NCI-H1694 (cell line): ENCODE results near the gene HOXA5.

Experiments
- DNase-seq: peaks from one replicate; lab custom pipeline; 2025; lab: John Stamatoyannopoulos, UW

The HOXA5 gene

GRCh38 chr7:27133409-27134231 lies 9.9 kb downstream of the HOXA5 start:
- DNase-seq, result no peak

DNA sequence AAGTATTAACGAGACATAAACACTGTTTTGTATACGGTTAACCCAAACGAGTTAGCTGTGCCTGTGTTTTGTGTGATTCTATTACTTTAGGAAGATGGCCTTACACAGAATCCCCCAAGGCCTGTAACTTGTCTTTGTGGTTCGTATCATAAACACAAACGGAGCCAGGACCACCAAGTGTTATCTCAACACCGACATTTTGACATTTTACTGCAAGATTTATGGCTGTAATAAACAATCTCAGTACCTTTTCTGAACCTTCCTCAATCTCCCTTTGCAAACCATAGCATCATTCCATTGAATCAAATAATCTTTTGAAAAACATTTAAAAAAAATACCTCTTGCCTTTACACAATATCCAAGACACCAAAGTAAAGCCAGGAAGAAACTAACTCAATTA lies 10.5 kb downstream of the HOXA5 start:
- DNase-seq, result no peak

DNA sequence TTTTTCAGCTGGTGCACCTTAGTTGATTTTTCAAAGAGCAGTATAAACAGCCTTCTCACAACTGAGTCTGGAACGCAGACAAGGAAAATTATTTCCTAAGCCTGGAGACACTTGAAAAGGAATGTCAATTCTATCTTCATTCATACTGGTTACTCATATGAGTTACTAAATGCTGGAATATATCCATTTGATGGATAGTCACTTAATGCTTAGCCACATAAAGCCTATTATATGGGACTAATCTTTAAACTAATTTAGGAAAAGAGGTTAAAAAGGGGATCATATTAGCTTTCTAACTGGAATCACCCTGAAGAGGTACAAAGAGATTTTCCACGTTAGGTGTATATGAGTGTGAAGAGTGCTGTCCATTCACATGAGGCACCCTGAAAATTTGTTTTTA lies 11.3 kb downstream of the HOXA5 start:
- no peak for DNase-seq

DNA sequence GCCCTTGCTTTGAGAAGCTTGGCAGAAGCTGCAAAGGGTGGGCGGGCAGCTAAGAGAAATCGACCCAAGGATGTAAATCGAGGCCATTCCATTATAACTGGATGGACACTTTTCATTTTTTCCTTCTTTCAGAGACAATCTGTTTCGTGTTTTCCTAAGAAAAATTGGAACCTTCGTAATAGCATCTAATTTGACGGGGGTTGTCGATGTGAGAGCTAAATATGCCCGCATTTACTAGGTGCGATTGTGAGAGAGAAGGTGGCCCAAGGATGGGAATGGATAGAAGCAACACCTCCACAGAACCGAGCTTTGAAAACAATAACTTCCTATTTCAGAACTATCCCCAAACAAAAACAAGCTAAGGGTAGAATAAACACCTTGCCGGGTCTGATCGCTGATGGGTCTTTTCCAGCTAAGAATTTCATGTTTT lies 12.1 kb downstream of the HOXA5 start:
- DNase-seq, result no peak

GRCh38 chr7:27130540-27131389 lies 12.7 kb downstream of the HOXA5 start, which contains the start of gene HOXA4:
TSS of gene HOXA4 (minus strand) at chr7:27130757. CDS start at chr7:27130733, 24 bp downstream.
- DNase-seq, result no peak

DNA sequence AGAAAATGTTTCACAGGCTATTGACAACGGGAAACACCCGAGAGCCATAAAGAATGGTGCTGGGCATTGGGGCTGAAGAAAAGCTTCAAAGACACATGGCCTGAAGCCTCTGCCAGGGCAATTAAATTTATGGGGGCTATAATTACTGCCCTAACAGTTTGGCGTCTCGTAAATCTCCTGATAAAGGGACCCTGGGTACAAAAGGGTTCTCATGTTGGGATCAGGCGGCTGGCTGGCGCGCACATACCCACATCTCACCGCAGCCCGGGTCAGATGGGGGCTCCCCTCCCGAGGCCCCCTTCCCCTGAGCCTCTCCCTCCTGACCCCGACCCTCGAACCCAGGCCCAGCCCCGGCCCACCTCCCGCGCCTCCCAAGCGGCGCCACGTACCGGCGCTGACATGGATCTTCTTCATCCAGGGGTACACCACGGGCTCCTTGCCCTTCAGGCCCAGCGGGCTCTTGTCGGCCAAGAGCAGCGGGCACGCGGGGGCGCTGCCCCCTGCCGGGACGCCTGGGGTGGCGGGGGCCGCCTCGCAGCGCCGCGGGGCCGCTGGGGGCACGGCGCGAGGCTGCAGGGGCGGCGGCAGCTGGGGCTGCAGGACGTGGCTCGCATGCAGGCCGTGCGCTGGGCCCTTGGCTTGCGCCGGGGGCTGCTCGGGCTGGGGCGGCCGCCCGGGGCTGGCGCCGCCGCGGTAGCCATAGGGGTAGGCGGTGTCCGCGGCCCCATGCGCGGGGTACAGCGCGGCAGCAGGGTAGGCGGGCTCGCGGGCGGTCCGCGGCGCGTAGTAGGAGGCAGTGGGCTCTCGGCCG lies 13.5 kb downstream of the HOXA5 start:
- DNase-seq, result no peak

- no peak for DNase-seq
Observed at GRCh38 chr7:27128776-27129728, 14.4 kb downstream of the HOXA5 start.

- no peak for DNase-seq
Observed at GRCh38 chr7:27128034-27128433, 15.4 kb downstream of the HOXA5 start.

GRCh38 chr7:27126596-27127327 lies 16.7 kb downstream of the HOXA5 start:
- DNase-seq, result no peak

GRCh38 chr7:27125986-27126394 lies 17.5 kb downstream of the HOXA5 start:
- DNase-seq, result no peak

- no peak for DNase-seq
Observed at GRCh38 chr7:27124902-27125689, 18.4 kb downstream of the HOXA5 start.

DNA sequence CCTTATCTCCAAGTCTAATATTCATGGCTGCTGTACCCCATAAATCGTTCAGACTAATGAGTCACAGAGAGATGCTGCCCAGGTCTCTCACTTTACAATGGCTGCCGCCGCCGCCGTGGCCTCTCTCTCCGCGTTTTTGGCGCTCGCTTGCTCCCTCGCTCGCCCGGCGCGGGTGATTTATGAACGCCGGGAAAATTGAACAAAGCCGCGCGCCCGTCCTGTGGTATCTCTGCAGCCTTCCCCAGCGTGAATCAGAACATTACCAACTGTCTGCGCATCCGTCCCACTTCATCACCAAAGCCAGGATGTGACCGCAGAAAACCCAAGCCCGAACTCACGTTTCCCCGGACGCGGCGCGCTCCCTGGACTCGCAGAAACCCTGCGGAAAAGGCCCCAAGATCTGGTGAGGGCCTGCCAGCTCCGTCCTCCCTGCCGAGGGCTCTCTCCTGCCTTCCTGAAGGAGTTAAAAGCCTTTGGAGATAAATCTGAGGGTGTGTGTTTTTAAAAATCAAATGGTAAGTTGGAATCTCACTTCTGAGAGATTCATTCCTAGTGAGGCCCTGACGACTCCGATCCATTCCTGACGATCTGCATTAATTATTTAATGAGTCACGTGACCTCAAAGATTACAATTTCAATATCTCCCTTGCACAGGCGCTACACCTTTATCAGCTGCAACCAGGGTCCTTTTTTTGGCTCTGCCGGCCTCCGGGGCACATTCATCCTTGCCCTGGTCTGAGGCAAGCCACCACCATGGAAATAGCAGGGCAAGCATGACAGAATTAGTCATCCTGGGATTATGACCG lies 19.2 kb downstream of the HOXA5 start:
- no peak for DNase-seq

GRCh38 chr7:27123477-27124053 lies 19.9 kb downstream of the HOXA5 start:
- DNase-seq, result no peak

DNA sequence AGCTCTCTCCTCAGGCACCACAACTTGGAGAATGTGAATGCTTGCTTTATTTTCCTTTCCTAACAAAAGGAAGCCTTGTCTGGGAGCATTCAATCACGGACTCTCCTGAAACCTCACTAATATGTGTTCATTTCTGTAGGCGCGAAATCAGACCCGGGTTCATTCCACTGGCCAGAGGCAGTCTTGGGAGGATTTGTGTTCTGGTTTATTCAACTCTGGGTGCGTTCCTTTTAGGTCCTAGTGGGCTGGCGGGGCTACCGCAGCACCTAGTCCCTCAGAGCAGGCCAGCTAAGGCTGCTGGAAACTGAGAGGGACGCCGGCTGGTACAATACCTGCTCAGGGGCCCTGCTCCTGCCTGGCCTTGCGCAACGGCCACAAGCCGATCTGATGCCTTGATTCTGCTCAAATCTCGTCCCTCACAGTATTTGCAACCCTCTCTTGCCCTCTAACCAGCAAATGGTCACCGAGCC lies 20.4 kb downstream of the HOXA5 start:
- DNase-seq, result no peak

DNA sequence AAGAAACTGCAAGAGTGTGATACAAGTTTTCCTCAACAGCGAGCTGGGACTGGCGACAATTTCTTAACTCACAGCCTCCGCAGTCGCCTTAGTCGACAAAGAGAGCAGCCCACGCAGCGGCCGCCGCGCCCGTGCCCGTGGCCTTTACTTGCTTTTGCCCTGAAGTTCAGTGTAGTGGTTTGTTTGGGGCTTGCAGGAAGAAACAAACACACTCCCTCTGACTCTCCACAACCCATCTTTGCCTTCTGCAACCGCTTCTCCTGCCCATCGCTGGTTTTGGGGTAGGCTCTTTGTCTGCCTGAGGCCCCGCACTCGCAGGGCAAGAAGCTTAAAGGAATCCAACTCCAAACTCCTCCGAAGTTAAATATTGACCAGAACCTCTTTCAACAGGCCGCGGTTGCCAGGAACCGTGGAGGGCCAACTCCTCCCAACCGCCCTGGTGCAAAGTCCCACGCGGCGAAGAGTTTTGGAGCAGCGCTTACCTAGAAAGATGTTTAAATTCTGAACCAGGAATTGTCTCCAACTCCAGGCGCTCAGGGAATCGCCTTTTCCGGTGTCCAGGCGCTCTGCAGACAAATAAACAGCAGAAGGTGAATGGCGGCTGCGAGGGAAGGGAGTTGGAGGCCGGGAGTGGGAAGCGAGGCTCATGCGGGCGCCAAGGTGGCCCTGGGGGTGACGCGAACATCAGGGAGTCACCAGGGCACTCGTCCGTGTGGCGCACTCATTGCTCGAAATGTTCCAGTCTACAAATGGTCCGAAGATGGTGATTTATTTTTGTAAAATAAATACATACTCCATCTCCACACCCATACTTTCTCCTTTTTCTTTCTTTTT lies 21.2 kb downstream of the HOXA5 start:
- DNase-seq, result no peak

DNA sequence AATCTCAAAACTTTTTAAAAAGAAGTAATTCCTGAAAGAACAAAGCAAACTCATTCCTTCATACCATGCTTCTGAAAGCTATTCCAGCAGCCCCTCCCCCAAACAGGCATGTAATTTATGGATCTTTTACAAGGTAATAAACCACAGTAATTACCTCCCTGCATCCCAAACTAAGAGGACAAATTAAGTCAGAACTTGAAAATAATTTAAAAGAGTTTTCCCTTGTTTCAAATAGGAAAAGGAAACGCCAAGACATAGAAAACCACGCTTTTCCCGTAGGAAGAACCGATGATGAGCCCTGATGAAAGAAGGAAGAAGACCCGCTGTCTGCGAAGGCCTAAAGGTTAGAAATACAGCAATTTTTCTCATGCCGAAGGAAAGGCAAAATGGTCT lies 21.8 kb downstream of the HOXA5 start:
- no peak for DNase-seq

- no peak for DNase-seq
Observed at GRCh38 chr7:27119412-27119911, 24.0 kb downstream of the HOXA5 start.
